Measurements from ENCODE around the gene UBR4.

DNA sequence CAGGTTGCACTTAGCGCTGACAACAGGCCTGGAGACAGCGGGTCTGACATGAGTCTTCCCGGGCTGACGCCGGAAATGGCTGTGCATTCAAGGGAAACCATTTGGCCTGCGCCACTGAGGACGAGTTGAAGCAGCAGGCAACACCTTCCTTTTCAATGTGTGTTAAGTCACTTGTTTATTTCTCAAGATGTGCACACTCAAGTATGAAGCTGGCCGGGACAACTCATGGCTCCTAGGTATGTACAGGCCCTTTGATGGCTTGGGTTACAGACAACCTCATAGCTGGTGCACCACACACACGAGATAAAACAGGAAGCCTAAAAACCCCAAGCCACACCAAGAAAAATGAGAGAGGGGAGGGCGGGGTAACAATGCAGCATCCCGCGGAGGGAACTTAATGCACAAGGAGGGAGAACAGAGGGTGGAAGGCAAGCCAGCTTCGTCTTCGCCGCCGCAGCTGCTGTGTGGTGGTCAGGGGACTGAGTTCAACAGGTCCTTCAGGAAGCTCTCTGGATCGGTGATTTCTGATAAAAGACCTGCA lies 135.6 kb downstream of the UBR4 start:
- no peak for TF ChIP-seq CTCF (IDR thresholded peaks at IDR 0.05)
- no peak for TF ChIP-seq EP300 (IDR thresholded peaks at IDR 0.05; ENCODE audit: low read depth)
- TF ChIP-seq POLR2AphosphoS5 (IDR thresholded peaks at IDR 0.05): no peak
- TF ChIP-seq POLR2A (IDR thresholded peaks at IDR 0.05): no peak

Data from transverse colon (tissue), 4 donors.